H1 (cell line): ENCODE measurements around the gene OPHN1.

Experiments
- ATF2 ChIP-seq: IDR thresholded peaks from 2 replicates; pipeline ENCODE4 v1.6.1; 2012; ENCODE audit warnings: low read length, inconsistent platforms
- CEBPB ChIP-seq: IDR thresholded peaks from 2 replicates; pipeline ENCODE4 v1.6.1; 2012; ENCODE audit warnings: low read depth, low read length
- CTCF ChIP-seq, 3 experiments: IDR thresholded peaks; 1 replicate in 2 of 3; 2 replicates in 1 of 3; pipeline versions ENCODE4 v1.5.1 to v1.6.1; 2011; ENCODE audit warnings: low read length in 3 of 3, mild to moderate bottlenecking in 3 of 3, inconsistent platforms in 2 of 3, low read depth in 1 of 3, moderate library complexity in 1 of 3; ENCODE audit not compliant: insufficient read depth in 1 of 3; ENCODE audit errors: control extremely low read depth in 1 of 3
- EZH2 ChIP-seq: fragments of 200-600 bp; sonication (generic); IDR thresholded peaks from 2 replicates; pipeline ENCODE4 v1.7.1; 2012; ENCODE audit warnings: low read depth, mild to moderate bottlenecking, moderate library complexity, low read length, inconsistent platforms; ENCODE audit not compliant: severe bottlenecking
- POLR2A ChIP-seq, 2 experiments: IDR thresholded peaks; 1 replicate in 1 of 2; 2 replicates in 1 of 2; pipeline ENCODE4 v1.6.1; 2011; ENCODE audit warnings: low read depth in 2 of 2, low read length in 2 of 2, mild to moderate bottlenecking in 2 of 2; ENCODE audit errors: control extremely low read depth in 1 of 2
- SP1 ChIP-seq: IDR thresholded peaks from 2 replicates; pipeline ENCODE4 v1.6.1; 2011; ENCODE audit warnings: low read depth, low read length
- SUZ12 ChIP-seq: fragments of 200-600 bp; sonication (generic); IDR thresholded peaks from 2 replicates; pipeline ENCODE4 v1.6.1; 2012; ENCODE audit warnings: mild to moderate bottlenecking, inconsistent platforms, low read length, moderate library complexity, mixed read lengths
- TAF1 ChIP-seq: IDR thresholded peaks from 2 replicates; pipeline ENCODE4 v1.6.1; 2011; ENCODE audit warnings: mild to moderate bottlenecking, low read depth, low read length
- TAF7 ChIP-seq: optimal IDR thresholded peaks from 2 replicates; pipeline ENCODE3; 2011; ENCODE audit warnings: low read depth, mild to moderate bottlenecking, inconsistent platforms, low read length, moderate library complexity, borderline replicate concordance
- ZNF274 ChIP-seq: IDR thresholded peaks from 2 replicates; pipeline ENCODE4 v1.7.0; 2012; ENCODE audit warnings: low read length, borderline replicate concordance; ENCODE audit errors: extremely low read depth

GRCh38 chrX:68372665-68373064 is 60.6 kb downstream of the OPHN1 start:
- TF ChIP-seq EZH2 (no peak), CTCF (IDR thresholded peaks at IDR 0.05; ENCODE audit: control extremely low read depth in 1 of 3, insufficient read depth in 1 of 3, low read depth in 1 of 3, low read length in 3 of 3) (no peak), TAF1 (no peak), SUZ12 (no peak), TAF7 (no peak), POLR2A (IDR thresholded peaks at IDR 0.05; ENCODE audit: control extremely low read depth in 1 of 2, low read depth in 2 of 2, low read length in 2 of 2) (no peak), SP1 (no peak), ZNF274 (no peak), ATF2 (no peak), CEBPB (no peak)
